Posterior vena cava (tissue), 2 donors: ENCODE measurements around the gene FANCG. TPM values are rescaled to one million over a fixed set of nuclear protein-coding genes. Genes with fewer than 3 reads are reported as not detected.
A peak's percentile ranks its signal among the peaks of the same experiment; 100 is the strongest.

ENCODE experiments used
- DNase-seq: peaks from one replicate; pipeline ENCODE4 v3.0.0-alpha.2; 2020; ENCODE audit warnings: low spot score
- intact Hi-C, 2 donors: fragments of 100-400 bp; cut with DNase I; formaldehyde crosslinking; loops; one replicate each; pipeline versions ENCODE4 v1.14.1 to v1.14.2; 2022 to 2023
- total RNA-seq, 2 donors: library from RNA; stranded (reverse); fragmentation: NEBNext Ultra II Directional; extraction: Animal tissue kit (Norgen Biotek cat#: 25700); gene quantifications; one replicate each; pipeline ENCODE4 v1.2.1, GENCODE V29; 2021
- donor health status: DM: yes; HTN: yes; CAD: no.
- donor health status: DM: yes; HTN: yes; CAD: no.

FANCG gene
- total RNA-seq, 2 donors from 2014 or later, result 8.0 to 8.9 TPM

- intact Hi-C loops, result loop anchor here (1.0 to 10.0 kb wide), 2 partner anchors 33 to 739 kb away; no protein-coding TSS in a partner anchor
- peak; percentile 65 for DNase-seq
Measured at GRCh38 chr9:35105571-35106342, 26.0 kb upstream of the FANCG start.

GRCh38 chr9:35105126-35105525 is 25.4 kb upstream of the FANCG start:
- intact Hi-C loops, result loop anchor here in 1 of 2 donors (10.0 kb wide), 1 partner anchor 740 kb away; no protein-coding TSS in a partner anchor

GRCh38 chr9:35104586-35104985 is 24.8 kb upstream of the FANCG start:
- DNase-seq, result peak; percentile 15
- intact Hi-C loops, result loop anchor here in 1 of 2 donors (10.0 kb wide), 1 partner anchor 740 kb away; no protein-coding TSS in a partner anchor

More at GRCh38 chr9:35105126-35105525, 25.4 kb upstream of the FANCG start:
- DNase-seq, result peak; percentile 81

GRCh38 chr9:35103660-35104191 is 24.0 kb upstream of the FANCG start:
- no peak for DNase-seq
- intact Hi-C loops, result loop anchor here in 1 of 2 donors (10.0 kb wide), 1 partner anchor 741 kb away; no protein-coding TSS in a partner anchor

- intact Hi-C loops, result loop anchor here in 1 of 2 donors (10.0 kb wide), 1 partner anchor 742 kb away; no protein-coding TSS in a partner anchor
Measured at GRCh38 chr9:35102769-35103659, 23.3 kb upstream of the FANCG start, which contains the start of gene STOML2. Gene STOML2, minus strand, starts transcription at chr9:35103131. Its CDS starts 37 bp downstream, at chr9:35103094.

GRCh38 chr9:35102465-35102768 is 22.7 kb upstream of the FANCG start:
- no peak for DNase-seq
- intact Hi-C loops, result loop anchor here in 1 of 2 donors (10.0 kb wide), 1 partner anchor 742 kb away; no protein-coding TSS in a partner anchor

More at GRCh38 chr9:35102769-35103659, 23.3 kb upstream of the FANCG start, which contains the start of gene STOML2:
- peak; percentile 98 for DNase-seq

GRCh38 chr9:35097573-35097972 is 17.8 kb upstream of the FANCG start:
- intact Hi-C loops, result no loop called here
- no peak for DNase-seq

- intact Hi-C loops, result no loop called here
- DNase-seq, result peak; percentile 97
Measured at GRCh38 chr9:35096035-35096849, 16.5 kb upstream of the FANCG start, which contains the start of gene PIGO. Gene PIGO, minus strand, starts transcription at chr9:35096591. Its CDS starts 1,026 bp downstream, at chr9:35095565.

GRCh38 chr9:35091536-35091935 is 11.8 kb upstream of the FANCG start:
- DNase-seq, result no peak
- intact Hi-C loops, result loop anchor here in 1 of 2 donors (5.0 kb wide), 1 partner anchor 189 kb away; no protein-coding TSS in a partner anchor

GRCh38 chr9:35089434-35089833 is 9.7 kb upstream of the FANCG start:
- no peak for DNase-seq
- intact Hi-C loops, result loop anchor here in 1 of 2 donors (10.0 kb wide), 1 partner anchor 1185 kb away; no protein-coding TSS in a partner anchor

- DNase-seq, result no peak
- intact Hi-C loops, result loop anchor here in 1 of 2 donors (10.0 kb wide), 1 partner anchor 1190 kb away; no protein-coding TSS in a partner anchor
Measured at GRCh38 chr9:35085078-35085477, 5.3 kb upstream of the FANCG start.

GRCh38 chr9:35079041-35079425 is 709 bp downstream of the FANCG start:
- peak; percentile 32 for DNase-seq
- intact Hi-C loops, result no loop called here

- peak; percentile 30 for DNase-seq
- intact Hi-C loops, result no loop called here
Measured at GRCh38 chr9:35078066-35078465, 1.7 kb downstream of the FANCG start.

- intact Hi-C loops, result no loop called here
- peak; percentile 19 for DNase-seq
Measured at GRCh38 chr9:35076848-35077247, 2.9 kb downstream of the FANCG start.

GRCh38 chr9:35075358-35075757 is 4.4 kb downstream of the FANCG start:
- intact Hi-C loops, result no loop called here
- DNase-seq, result peak; percentile 55

GRCh38 chr9:35074791-35075190 is 5.0 kb downstream of the FANCG start:
- intact Hi-C loops, result no loop called here
- peak; percentile 60 for DNase-seq

- peak; percentile 37 for DNase-seq
- intact Hi-C loops, result no loop called here
Measured at GRCh38 chr9:35074141-35074540, 5.6 kb downstream of the FANCG start.

GRCh38 chr9:35073279-35073612 is 6.5 kb downstream of the FANCG start:
- no peak for DNase-seq
- intact Hi-C loops, result no loop called here
